Hepatocyte (in vitro differentiated cells): ENCODE measurements around the gene IDE.

Experiments used
- EZH2 ChIP-seq: fragments of 200-600 bp; sonication (generic); IDR thresholded peaks from 2 replicates; pipeline ENCODE4 v1.6.1; 2016; ENCODE audit warnings: antibody characterized with exemption, mild to moderate bottlenecking, borderline replicate concordance
- EZH2phosphoT487 ChIP-seq: fragments of 200-600 bp; sonication (generic); IDR thresholded peaks from one replicate; pipeline ENCODE4 v1.6.1; 2018; ENCODE audit warnings: antibody characterized with exemption, mild to moderate bottlenecking, low read depth, moderate library complexity; ENCODE audit not compliant: unreplicated experiment, severe bottlenecking
- TF ChIP-seq, protein P1 (sequence below): fragments of 200-600 bp; sonication (generic); IDR thresholded peaks from 2 replicates; pipeline ENCODE4 v1.5.1; 2016; ENCODE audit warnings: antibody characterized with exemption, mild to moderate bottlenecking; ENCODE audit not compliant: poor library complexity

DNA sequence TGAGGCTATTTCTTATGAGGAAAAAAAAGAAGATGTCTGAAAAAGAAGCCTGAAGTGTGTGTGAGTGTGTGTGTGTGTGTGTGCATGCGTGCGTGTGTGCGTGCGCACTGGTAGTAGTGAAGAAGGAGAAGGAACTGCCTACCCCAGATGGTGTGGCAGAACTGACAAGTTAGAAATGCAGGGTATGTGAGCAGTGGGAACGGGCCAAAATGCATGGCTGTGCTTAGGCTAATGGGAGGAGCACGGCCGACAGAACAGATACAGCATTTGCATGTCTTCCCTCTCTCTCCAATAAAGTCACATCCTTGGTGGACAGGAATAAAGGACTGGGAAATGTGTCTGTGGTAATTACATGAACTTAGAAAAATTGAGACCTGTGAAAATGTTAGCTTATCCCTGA is 94.3 kb downstream of the IDE start:
- TF ChIP-seq, protein P1, sequence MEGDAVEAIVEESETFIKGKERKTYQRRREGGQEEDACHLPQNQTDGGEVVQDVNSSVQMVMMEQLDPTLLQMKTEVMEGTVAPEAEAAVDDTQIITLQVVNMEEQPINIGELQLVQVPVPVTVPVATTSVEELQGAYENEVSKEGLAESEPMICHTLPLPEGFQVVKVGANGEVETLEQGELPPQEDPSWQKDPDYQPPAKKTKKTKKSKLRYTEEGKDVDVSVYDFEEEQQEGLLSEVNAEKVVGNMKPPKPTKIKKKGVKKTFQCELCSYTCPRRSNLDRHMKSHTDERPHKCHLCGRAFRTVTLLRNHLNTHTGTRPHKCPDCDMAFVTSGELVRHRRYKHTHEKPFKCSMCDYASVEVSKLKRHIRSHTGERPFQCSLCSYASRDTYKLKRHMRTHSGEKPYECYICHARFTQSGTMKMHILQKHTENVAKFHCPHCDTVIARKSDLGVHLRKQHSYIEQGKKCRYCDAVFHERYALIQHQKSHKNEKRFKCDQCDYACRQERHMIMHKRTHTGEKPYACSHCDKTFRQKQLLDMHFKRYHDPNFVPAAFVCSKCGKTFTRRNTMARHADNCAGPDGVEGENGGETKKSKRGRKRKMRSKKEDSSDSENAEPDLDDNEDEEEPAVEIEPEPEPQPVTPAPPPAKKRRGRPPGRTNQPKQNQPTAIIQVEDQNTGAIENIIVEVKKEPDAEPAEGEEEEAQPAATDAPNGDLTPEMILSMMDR: no peak
- no peak for TF ChIP-seq EZH2phosphoT487
- no peak for TF ChIP-seq EZH2
